Measurements from ENCODE around the gene TRIM74. TPM values are rescaled to one million over a fixed set of nuclear protein-coding genes. Genes with fewer than 3 reads are reported as not detected.
A peak's percentile ranks its signal among the peaks of the same experiment; 100 is the strongest.
"Not testable (repeated sequence)": the region's sequence is repeated elsewhere in the genome, so short reads cannot be mapped to it uniquely, and the experiment has no call there.

Gene TRIM74
- 1 to 10 TPM in 1 of 2 donors, not detected in 1; 3.3 TPM for total RNA-seq

GRCh38 chr7:72968980-72969516, at the start of gene TRIM74:
TRIM74 (minus strand) TSS chr7:72969466; CDS start chr7:72966157, 3,309 bp downstream.
- WGBS, 2 donors, result 0 to 68% methylated on average over 1 to 15 of the region's 36 CpGs
- ATAC-seq, result not testable (repeated sequence)

DNA sequence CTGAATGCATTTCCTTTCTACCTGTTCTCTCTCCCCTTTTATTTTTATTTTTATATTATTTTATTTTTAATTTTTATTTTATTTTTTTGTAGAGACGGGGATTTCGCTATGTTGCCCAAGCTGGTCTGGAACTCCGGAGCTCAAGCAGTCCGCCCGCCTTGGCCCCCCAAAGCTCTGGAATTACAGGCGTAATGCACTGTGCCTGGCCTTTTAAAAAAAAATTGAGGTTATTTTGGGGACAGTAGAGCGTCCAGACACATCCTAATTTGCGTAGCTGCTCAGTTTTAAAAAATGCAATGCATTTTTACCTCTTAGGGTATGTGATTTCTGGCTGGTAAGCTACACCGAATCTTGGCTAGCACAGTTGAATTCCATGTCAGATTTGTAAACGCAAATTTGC, 37.2 kb upstream of the TRIM74 start:
- H3K4me1 ChIP-seq; H3K9me3 ChIP-seq; intact Hi-C loops (cut with DNase I); H3K36me3 ChIP-seq (replicated peaks in 1 of 2; ENCODE audit: insufficient read depth in 1 of 2, low read depth in 2 of 2); H3K4me3 ChIP-seq; ATAC-seq; H3K27me3 ChIP-seq; H3K27ac ChIP-seq: not testable (repeated sequence)
- DNase-seq, result peak in 2 of 4 donors; percentile 3 to 13
- 15 to 23% methylated on average over 10 of the region's 10 CpGs for WGBS, 2 donors

More at GRCh38 chr7:72968980-72969516, at the start of gene TRIM74:
- H3K4me3 ChIP-seq; H3K27ac ChIP-seq; intact Hi-C loops (cut with DNase I); H3K4me1 ChIP-seq; H3K27me3 ChIP-seq; H3K36me3 ChIP-seq (replicated peaks in 1 of 2; ENCODE audit: insufficient read depth in 1 of 2, low read depth in 2 of 2); H3K9me3 ChIP-seq; DNase-seq: not testable (repeated sequence)

GRCh38 chr7:73005693-73006447, 36.6 kb upstream of the TRIM74 start:
- H3K9me3 ChIP-seq; intact Hi-C loops (cut with DNase I); H3K4me1 ChIP-seq; H3K36me3 ChIP-seq (replicated peaks in 1 of 2; ENCODE audit: insufficient read depth in 1 of 2, low read depth in 2 of 2); H3K27me3 ChIP-seq: not testable (repeated sequence)
- peak overlapping the region; percentile 78 to 92 (median 85) for H3K27ac ChIP-seq
- WGBS, 2 donors, result 0% methylated on average over 43 of the region's 66 CpGs; no CpG with 5 or more reads in 1 of the 2 donors
- TF ChIP-seq POLR2A (IDR thresholded peaks at IDR 0.05), result peak; percentile 51 to 87 (median 84)
- ATAC-seq, result peak; percentile 91
- peak; percentile 69 to 88 (median 86) for DNase-seq
- peak overlapping the region; percentile 19 to 67 for H3K4me3 ChIP-seq

- peak overlapping the region; percentile 19 to 67 for H3K4me3 ChIP-seq
- H3K4me1 ChIP-seq; intact Hi-C loops (cut with DNase I); H3K27me3 ChIP-seq; H3K36me3 ChIP-seq (replicated peaks in 1 of 2; ENCODE audit: insufficient read depth in 1 of 2, low read depth in 2 of 2); H3K9me3 ChIP-seq: not testable (repeated sequence)
- H3K27ac ChIP-seq, result peak overlapping the region; percentile 78 to 92 (median 85)
- peak; percentile 94 for ATAC-seq
- 0% methylated on average over 2 of the region's 30 CpGs; no CpG with 5 or more reads in 1 of the 2 donors for WGBS, 2 donors
- DNase-seq, result peak; percentile 80 to 90 (median 84)
These were observed 36.1 kb upstream of the TRIM74 start for GRCh38 chr7:73005356-73005692.

DNA sequence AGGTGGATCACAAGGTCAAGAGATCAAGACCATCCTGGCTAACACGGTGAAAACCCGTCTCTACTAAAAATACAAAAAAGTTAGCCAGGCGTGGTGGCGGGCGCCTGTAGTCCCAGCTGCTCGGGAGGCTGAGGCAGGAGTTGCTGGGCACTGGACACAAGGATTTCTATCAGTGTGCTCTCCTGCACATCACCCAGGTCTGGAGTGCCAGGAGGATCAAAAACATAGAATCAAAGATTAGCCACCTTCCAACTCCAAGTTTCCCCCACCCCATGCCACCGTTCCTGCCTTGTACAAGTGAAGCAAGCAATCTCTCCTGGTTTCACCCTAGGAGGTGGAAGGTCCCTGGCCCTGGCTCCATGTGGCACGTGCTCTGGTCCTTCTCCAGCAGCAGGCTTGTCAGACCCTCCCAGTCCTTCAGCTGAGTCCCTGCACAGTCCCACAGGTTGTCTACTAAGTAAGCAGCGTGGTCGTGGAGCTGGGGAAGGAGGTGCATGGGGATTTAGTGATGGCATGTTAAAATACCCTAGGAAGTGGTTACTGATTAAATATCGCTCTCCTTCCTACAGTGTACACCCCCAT, 28.7 kb upstream of the TRIM74 start:
- H3K4me1 ChIP-seq; intact Hi-C loops (cut with DNase I); H3K9me3 ChIP-seq; DNase-seq; H3K36me3 ChIP-seq (replicated peaks in 1 of 2; ENCODE audit: insufficient read depth in 1 of 2, low read depth in 2 of 2); H3K27ac ChIP-seq; ATAC-seq; H3K27me3 ChIP-seq; H3K4me3 ChIP-seq: not testable (repeated sequence)
- no CpG with 5 or more reads among the region's 11 CpGs for WGBS, 2 donors

GRCh38 chr7:72997447-72997846, 28.2 kb upstream of the TRIM74 start:
- DNase-seq; intact Hi-C loops (cut with DNase I); H3K27ac ChIP-seq; ATAC-seq; H3K36me3 ChIP-seq (replicated peaks in 1 of 2; ENCODE audit: insufficient read depth in 1 of 2, low read depth in 2 of 2); H3K9me3 ChIP-seq; H3K4me1 ChIP-seq; H3K27me3 ChIP-seq; H3K4me3 ChIP-seq: not testable (repeated sequence)
- WGBS, 2 donors, result 70% methylated on average over 2 of the region's 8 CpGs; no CpG with 5 or more reads in 1 of the 2 donors

- intact Hi-C loops (cut with DNase I); H3K36me3 ChIP-seq (replicated peaks in 1 of 2; ENCODE audit: insufficient read depth in 1 of 2, low read depth in 2 of 2); H3K9me3 ChIP-seq; H3K27me3 ChIP-seq; DNase-seq; H3K4me1 ChIP-seq; H3K4me3 ChIP-seq; H3K27ac ChIP-seq; ATAC-seq: not testable (repeated sequence)
- 93 to 95% methylated on average over 3 to 8 of the region's 8 CpGs for WGBS, 2 donors
These were observed 26.2 kb upstream of the TRIM74 start for GRCh38 chr7:72995484-72995883.

DNA sequence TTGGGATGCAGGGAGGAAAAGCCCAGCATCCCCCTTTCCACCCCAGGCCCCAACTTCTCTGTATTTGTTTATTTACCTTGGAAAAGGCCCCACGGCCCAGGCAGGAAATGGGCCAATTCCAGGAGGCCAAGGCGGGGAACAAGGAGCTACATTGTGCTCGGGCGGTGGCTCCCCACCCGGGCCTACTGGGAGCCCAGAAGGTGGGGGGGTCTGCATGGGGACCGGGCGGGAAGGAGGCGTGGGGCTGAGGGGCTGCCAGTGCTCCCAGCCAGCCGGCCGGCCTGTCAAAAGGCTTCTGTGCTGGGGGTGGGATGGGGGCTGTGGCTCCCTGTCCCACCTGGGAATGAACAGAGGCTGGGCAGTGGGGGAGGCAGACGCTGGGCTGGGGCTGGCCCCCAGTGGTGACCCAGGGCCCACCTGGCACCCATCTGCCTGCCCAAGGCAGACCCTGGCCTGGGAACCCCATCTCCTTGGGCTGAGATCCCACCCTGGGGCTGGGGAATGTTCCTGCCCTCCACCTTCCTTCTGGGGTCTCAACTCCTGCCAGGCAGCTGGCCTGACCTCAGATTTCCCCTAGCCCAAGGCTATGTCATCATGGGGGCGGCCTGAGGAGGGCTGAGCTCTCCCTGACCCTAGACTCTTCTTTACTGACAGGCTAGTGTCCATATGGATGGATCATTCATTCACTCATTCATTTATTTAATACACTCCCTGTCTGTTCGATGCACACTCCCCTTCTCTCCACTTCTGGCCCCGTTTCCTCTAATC, 21.1 kb upstream of the TRIM74 start:
- H3K4me3 ChIP-seq; H3K9me3 ChIP-seq; intact Hi-C loops (cut with DNase I); H3K27me3 ChIP-seq; H3K36me3 ChIP-seq (replicated peaks in 1 of 2; ENCODE audit: insufficient read depth in 1 of 2, low read depth in 2 of 2); H3K4me1 ChIP-seq: not testable (repeated sequence)
- peak overlapping the region in 3 of 4 donors; percentile 41 to 62 (median 57) for H3K27ac ChIP-seq
- DNase-seq, result peak; percentile 33 to 58 (median 42)
- 39% methylated on average over 6 of the region's 14 CpGs; no CpG with 5 or more reads in 1 of the 2 donors for WGBS, 2 donors
- peak; percentile 96 for ATAC-seq

DNA sequence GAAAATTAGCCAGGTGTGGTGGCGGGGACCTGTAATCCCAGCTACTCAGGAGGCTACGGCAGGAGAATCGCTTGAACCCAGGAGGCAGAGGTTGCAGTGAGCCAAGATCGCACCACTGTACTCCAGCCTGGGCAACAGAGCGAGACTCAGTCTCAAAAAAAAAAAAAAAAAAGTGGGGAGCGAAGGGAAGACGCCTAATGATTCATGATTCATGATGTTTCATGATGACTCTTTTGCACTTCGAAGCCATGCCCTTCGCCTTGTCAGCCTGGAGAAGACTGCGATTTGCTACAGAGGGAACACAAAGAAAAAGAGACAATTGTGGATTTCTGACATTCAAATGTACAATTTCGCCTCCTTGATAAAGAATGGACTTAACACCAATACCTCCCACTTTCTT, 12.8 kb upstream of the TRIM74 start:
- H3K27me3 ChIP-seq; H3K4me1 ChIP-seq; H3K27ac ChIP-seq; ATAC-seq; H3K9me3 ChIP-seq; DNase-seq; H3K4me3 ChIP-seq; intact Hi-C loops (cut with DNase I); H3K36me3 ChIP-seq (replicated peaks in 1 of 2; ENCODE audit: insufficient read depth in 1 of 2, low read depth in 2 of 2): not testable (repeated sequence)
- no CpG with 5 or more reads among the region's 11 CpGs for WGBS, 2 donors

GRCh38 chr7:72980382-72980781, 11.1 kb upstream of the TRIM74 start:
- not testable (repeated sequence) for DNase-seq, H3K4me3 ChIP-seq, H3K4me1 ChIP-seq

DNA sequence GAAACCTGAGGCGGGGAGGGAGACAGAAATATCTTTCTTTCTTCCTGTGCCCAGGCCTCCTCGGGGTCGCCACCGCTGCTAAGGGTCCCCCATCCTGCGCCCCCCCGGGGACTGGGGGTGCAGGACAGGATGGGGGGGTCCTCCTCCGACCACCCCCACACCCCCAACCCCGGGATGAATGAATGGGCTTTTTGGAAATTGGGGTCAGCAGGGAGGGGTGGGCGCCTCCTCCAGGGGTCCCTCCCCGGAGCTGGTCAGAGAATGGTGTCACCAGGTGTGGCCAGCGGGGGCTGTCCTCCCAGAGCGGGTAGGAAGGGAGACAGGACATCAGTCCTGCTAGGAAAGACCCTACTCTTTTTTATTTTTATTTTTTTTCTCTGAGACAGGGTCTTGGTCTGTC, 7.2 kb upstream of the TRIM74 start:
- ATAC-seq; H3K9me3 ChIP-seq; H3K4me3 ChIP-seq; H3K27me3 ChIP-seq; DNase-seq; H3K36me3 ChIP-seq (replicated peaks in 1 of 2; ENCODE audit: insufficient read depth in 1 of 2, low read depth in 2 of 2); H3K27ac ChIP-seq; intact Hi-C loops (cut with DNase I); H3K4me1 ChIP-seq: not testable (repeated sequence)
- WGBS, 2 donors, result 100% methylated on average over 2 of the region's 12 CpGs; no CpG with 5 or more reads in 1 of the 2 donors

More at GRCh38 chr7:72980382-72980781, 11.1 kb upstream of the TRIM74 start:
- H3K9me3 ChIP-seq; intact Hi-C loops (cut with DNase I); H3K36me3 ChIP-seq (replicated peaks in 1 of 2; ENCODE audit: insufficient read depth in 1 of 2, low read depth in 2 of 2); ATAC-seq; H3K27me3 ChIP-seq; H3K27ac ChIP-seq: not testable (repeated sequence)
- no CpG with 5 or more reads among the region's 6 CpGs for WGBS, 2 donors
